Breast epithelium (tissue), 3 donors: ENCODE data around the gene NKAP.

Source experiments
- POLR2A ChIP-seq: fragments of 450-650 bp; IDR thresholded peaks from one replicate; pipeline ENCODE4 v1.6.1; 2016; ENCODE audit warnings: antibody characterized with exemption, mild to moderate bottlenecking, moderate library complexity
- TF ChIP-seq, protein P1 (sequence below), 3 donors: fragments of 450-650 bp; IDR thresholded peaks; one replicate each; pipeline ENCODE4 v1.5.1; 2016 to 2017; ENCODE audit warnings: antibody characterized with exemption in 3 of 3, mild to moderate bottlenecking in 3 of 3, moderate library complexity in 3 of 3

DNA sequence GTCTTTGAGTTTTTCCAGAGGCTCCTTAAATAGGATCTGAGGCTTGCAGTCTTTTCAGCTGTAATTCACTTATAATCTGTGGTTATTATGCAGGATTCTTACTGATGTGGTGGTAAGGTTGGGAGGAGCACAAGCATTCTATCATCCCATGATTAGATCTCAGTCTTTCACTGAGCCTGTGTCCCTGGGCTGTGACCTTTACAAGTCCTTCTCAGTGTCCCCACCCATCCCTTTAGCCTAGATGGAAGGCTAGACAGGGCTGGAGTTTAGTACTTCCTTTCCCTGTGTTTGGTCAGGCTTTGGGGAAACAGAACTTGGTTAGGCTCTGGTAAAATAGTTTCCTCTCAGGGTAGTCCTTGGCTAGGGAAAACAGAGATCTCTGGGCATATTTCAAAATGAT is 17.1 kb upstream of the NKAP start:
- TF ChIP-seq, protein P1, sequence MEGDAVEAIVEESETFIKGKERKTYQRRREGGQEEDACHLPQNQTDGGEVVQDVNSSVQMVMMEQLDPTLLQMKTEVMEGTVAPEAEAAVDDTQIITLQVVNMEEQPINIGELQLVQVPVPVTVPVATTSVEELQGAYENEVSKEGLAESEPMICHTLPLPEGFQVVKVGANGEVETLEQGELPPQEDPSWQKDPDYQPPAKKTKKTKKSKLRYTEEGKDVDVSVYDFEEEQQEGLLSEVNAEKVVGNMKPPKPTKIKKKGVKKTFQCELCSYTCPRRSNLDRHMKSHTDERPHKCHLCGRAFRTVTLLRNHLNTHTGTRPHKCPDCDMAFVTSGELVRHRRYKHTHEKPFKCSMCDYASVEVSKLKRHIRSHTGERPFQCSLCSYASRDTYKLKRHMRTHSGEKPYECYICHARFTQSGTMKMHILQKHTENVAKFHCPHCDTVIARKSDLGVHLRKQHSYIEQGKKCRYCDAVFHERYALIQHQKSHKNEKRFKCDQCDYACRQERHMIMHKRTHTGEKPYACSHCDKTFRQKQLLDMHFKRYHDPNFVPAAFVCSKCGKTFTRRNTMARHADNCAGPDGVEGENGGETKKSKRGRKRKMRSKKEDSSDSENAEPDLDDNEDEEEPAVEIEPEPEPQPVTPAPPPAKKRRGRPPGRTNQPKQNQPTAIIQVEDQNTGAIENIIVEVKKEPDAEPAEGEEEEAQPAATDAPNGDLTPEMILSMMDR (IDR thresholded peaks at IDR 0.05): no peak
- TF ChIP-seq POLR2A: no peak
